Thyroid gland (tissue), 4 donors: ENCODE results near the gene BHMT2.

Experiments used
- POLR2A ChIP-seq, 2 donors: fragments of 450-650 bp; IDR thresholded peaks; one replicate each; pipeline ENCODE4 v1.6.1; 2017; ENCODE audit warnings: antibody characterized with exemption in 2 of 2, mild to moderate bottlenecking in 2 of 2, moderate library complexity in 1 of 2
- TF ChIP-seq, protein P1 (sequence below), 6 experiments: fragments of 200-600 bp in 3 of 6; fragments of 450-650 bp in 3 of 6; sonication (generic) in 3 of 6; IDR thresholded peaks; one replicate each; pipeline ENCODE4 v1.5.1; 2016 to 2019; ENCODE audit warnings: antibody characterized with exemption in 6 of 6, mild to moderate bottlenecking in 2 of 6, inconsistent platforms in 1 of 6, moderate library complexity in 1 of 6

- TF ChIP-seq, protein P1, sequence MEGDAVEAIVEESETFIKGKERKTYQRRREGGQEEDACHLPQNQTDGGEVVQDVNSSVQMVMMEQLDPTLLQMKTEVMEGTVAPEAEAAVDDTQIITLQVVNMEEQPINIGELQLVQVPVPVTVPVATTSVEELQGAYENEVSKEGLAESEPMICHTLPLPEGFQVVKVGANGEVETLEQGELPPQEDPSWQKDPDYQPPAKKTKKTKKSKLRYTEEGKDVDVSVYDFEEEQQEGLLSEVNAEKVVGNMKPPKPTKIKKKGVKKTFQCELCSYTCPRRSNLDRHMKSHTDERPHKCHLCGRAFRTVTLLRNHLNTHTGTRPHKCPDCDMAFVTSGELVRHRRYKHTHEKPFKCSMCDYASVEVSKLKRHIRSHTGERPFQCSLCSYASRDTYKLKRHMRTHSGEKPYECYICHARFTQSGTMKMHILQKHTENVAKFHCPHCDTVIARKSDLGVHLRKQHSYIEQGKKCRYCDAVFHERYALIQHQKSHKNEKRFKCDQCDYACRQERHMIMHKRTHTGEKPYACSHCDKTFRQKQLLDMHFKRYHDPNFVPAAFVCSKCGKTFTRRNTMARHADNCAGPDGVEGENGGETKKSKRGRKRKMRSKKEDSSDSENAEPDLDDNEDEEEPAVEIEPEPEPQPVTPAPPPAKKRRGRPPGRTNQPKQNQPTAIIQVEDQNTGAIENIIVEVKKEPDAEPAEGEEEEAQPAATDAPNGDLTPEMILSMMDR (IDR thresholded peaks at IDR 0.05) = no peak
- TF ChIP-seq POLR2A (IDR thresholded peaks at IDR 0.05) = no peak
Observed at GRCh38 chr5:79108792-79109191, 39.2 kb downstream of the BHMT2 start.
